Measurements from ENCODE around the gene KCNMB2. TPM values are rescaled to one million over a fixed set of nuclear protein-coding genes. Genes with fewer than 3 reads are reported as not detected.

The KCNMB2 gene
- total RNA-seq, 1 donor from 2014 or later: 0.56 TPM

DNA sequence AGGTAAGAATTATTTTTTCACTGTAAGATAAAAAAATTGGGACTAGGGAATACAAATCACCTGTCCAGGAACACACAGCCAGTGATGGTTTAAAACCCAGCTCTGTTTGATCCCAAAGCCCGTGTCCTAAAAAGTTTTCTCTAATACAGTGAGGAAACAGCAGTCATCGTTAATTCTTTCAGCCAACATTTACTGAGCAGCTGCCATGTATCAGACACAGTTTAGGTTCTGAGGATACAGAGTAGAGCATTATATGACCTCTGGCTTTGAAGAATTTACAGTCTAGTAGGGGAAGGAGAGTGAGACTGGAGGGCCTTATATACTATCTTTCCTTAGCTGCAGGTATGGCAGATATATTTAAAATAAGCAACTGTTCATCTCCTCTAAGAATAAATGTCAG, 82.7 kb downstream of the KCNMB2 start:
- intact Hi-C loops (cut with DNase I): no loop called here
- TF ChIP-seq CTCF (IDR thresholded peaks at IDR 0.05): no peak
- Histone ChIP-seq H3K4me1 (no peaks in the 10 kb centered on the region), H3K27ac (no peak overlapping the region), H3K36me3 (no peaks in the 10 kb centered on the region), H3K27me3 (ENCODE audit: low read depth) (no peaks in the 10 kb centered on the region), H3K9me3 (no peaks in the 10 kb centered on the region), H3K4me3 (peak overlapping the region; percentile 0)
- no peak for ATAC-seq
- no peak for DNase-seq

DNA sequence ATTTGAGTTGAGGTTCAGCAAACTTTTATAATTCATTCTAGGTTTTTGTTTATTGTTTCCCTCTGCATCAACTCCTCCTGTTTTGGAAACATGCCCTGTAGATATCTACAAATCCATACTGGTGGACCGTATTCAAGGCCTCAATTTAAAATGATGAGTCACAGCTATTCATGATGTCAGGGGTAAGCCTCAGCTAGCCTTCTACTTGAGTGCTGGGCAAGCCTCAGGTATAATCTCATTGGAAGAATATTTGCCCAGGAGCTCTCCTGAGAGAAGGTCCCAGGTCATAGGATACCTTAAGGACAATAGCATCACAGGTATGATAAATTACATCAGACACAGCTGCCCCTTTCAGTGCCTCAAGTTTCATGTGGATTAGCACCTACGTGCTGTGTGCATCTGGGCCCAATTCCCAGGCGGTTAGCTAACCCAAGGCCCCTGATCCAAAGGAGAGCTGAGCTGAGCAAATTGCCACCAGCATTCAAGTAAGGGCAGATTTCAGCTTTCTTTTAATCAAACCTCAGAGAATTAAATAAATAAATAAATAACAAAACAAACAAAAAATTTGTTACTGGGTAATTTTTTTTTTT, 87.5 kb downstream of the KCNMB2 start:
- Histone ChIP-seq H3K9me3 (no peaks in the 10 kb centered on the region), H3K4me3 (no peak overlapping the region), H3K36me3 (no peaks in the 10 kb centered on the region), H3K27me3 (ENCODE audit: low read depth) (no peaks in the 10 kb centered on the region), H3K27ac (no peak overlapping the region), H3K4me1 (no peaks in the 10 kb centered on the region)
- DNase-seq (no peak), ATAC-seq (no peak)
- TF ChIP-seq CTCF (IDR thresholded peaks at IDR 0.05): no peak
- intact Hi-C loops (cut with DNase I): no loop called here

GRCh38 chr3:178624276-178624675, 88.0 kb downstream of the KCNMB2 start:
- no peak for ATAC-seq
- no peak for TF ChIP-seq CTCF (IDR thresholded peaks at IDR 0.05)
- no peaks in the 10 kb centered on the region for H3K36me3 ChIP-seq
- H3K27ac ChIP-seq: no peak overlapping the region
- no peaks in the 10 kb centered on the region for H3K4me1 ChIP-seq
- H3K27me3 ChIP-seq (ENCODE audit: low read depth): no peaks in the 10 kb centered on the region
- DNase-seq: no peak
- no peaks in the 10 kb centered on the region for H3K9me3 ChIP-seq
- intact Hi-C loops (cut with DNase I): no loop called here
- H3K4me3 ChIP-seq: no peak overlapping the region

- Histone ChIP-seq H3K4me3 (no peak overlapping the region), H3K9me3 (no peaks in the 10 kb centered on the region), H3K27me3 (ENCODE audit: low read depth) (no peaks in the 10 kb centered on the region), H3K27ac (no peak overlapping the region), H3K36me3 (no peaks in the 10 kb centered on the region), H3K4me1 (no peaks in the 10 kb centered on the region)
- ATAC-seq (peak in 1 of 2 donors; percentile 35), DNase-seq (no peak)
- TF ChIP-seq CTCF (IDR thresholded peaks at IDR 0.05): no peak
- intact Hi-C loops (cut with DNase I): no loop called here
Measured at GRCh38 chr3:178625053-178625600, 88.9 kb downstream of the KCNMB2 start.

GRCh38 chr3:178628037-178628436, 91.8 kb downstream of the KCNMB2 start:
- no peak overlapping the region for H3K4me3 ChIP-seq
- no peaks in the 10 kb centered on the region for H3K36me3 ChIP-seq
- no peaks in the 10 kb centered on the region for H3K27me3 ChIP-seq (ENCODE audit: low read depth)
- H3K27ac ChIP-seq: no peak overlapping the region
- no peaks in the 10 kb centered on the region for H3K4me1 ChIP-seq
- ATAC-seq: no peak
- no peak for TF ChIP-seq CTCF (IDR thresholded peaks at IDR 0.05)
- no peak for DNase-seq
- intact Hi-C loops (cut with DNase I): no loop called here
- H3K9me3 ChIP-seq: no peaks in the 10 kb centered on the region

All from lower lobe of right lung (tissue), 2 donors.